ENCODE results near the gene TANGO6. TPM values are rescaled to one million over a fixed set of nuclear protein-coding genes. Genes with fewer than 3 reads are reported as not detected.

TANGO6 gene
- total RNA-seq, 2 donors from 2014 or later, result 37.3 to 55.4 TPM

DNA sequence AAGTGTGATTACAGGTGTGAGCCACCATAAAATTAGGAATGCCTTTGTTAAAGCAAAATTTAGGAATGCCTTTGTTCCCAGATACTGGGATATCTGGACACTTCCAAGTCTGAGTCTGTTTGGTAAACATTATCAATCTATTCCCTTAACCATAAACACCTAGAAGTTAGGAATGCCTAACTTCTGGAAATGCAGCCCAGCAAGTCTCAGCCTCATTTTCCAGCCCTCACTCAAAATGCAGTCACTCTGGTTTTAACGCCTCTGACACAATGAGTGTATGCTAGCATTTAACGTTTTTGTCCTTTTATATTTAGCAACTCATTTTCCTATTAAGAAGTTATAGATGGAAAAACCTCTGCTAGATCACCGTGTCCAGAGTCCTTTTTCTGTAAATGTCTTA lies 227.7 kb downstream of the TANGO6 start:
- H3K36me3 ChIP-seq, result no peaks in the 10 kb centered on the region
- no peaks in the 10 kb centered on the region for H3K27me3 ChIP-seq (replicated peaks; ENCODE audit: insufficient read depth)
- no peaks in the 10 kb centered on the region for H3K9me3 ChIP-seq
- no peak for ATAC-seq (ENCODE audit: insufficient number of reproducible peaks, low FRiP score, low read depth)
- no peak overlapping the region for H3K27ac ChIP-seq
- TF ChIP-seq, protein P1, sequence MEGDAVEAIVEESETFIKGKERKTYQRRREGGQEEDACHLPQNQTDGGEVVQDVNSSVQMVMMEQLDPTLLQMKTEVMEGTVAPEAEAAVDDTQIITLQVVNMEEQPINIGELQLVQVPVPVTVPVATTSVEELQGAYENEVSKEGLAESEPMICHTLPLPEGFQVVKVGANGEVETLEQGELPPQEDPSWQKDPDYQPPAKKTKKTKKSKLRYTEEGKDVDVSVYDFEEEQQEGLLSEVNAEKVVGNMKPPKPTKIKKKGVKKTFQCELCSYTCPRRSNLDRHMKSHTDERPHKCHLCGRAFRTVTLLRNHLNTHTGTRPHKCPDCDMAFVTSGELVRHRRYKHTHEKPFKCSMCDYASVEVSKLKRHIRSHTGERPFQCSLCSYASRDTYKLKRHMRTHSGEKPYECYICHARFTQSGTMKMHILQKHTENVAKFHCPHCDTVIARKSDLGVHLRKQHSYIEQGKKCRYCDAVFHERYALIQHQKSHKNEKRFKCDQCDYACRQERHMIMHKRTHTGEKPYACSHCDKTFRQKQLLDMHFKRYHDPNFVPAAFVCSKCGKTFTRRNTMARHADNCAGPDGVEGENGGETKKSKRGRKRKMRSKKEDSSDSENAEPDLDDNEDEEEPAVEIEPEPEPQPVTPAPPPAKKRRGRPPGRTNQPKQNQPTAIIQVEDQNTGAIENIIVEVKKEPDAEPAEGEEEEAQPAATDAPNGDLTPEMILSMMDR (IDR thresholded peaks at IDR 0.05), result no peak
- DNase-seq (ENCODE audit: low spot score), result no peak
- no peaks in the 10 kb centered on the region for H3K4me1 ChIP-seq (ENCODE audit: control insufficient read depth in 1 of 2, low read depth in 2 of 2)
- no peak overlapping the region for H3K4me3 ChIP-seq

GRCh38 chr16:69072640-69072974 lies 229.3 kb downstream of the TANGO6 start:
- Histone ChIP-seq H3K27me3 (replicated peaks; ENCODE audit: insufficient read depth) (no peaks in the 10 kb centered on the region), H3K4me1 (ENCODE audit: control insufficient read depth in 1 of 2, low read depth in 2 of 2) (no peaks in the 10 kb centered on the region), H3K36me3 (no peaks in the 10 kb centered on the region), H3K4me3 (no peak overlapping the region), H3K27ac (no peak overlapping the region), H3K9me3 (no peaks in the 10 kb centered on the region)
- TF ChIP-seq, protein P1 (IDR thresholded peaks at IDR 0.05), result no peak
- DNase-seq (ENCODE audit: low spot score) (no peak), ATAC-seq (ENCODE audit: insufficient number of reproducible peaks, low FRiP score, low read depth) (no peak)

GRCh38 chr16:69073181-69073702 lies 229.9 kb downstream of the TANGO6 start:
- ATAC-seq (ENCODE audit: insufficient number of reproducible peaks, low FRiP score, low read depth), result no peak
- no peaks in the 10 kb centered on the region for H3K27me3 ChIP-seq (replicated peaks; ENCODE audit: insufficient read depth)
- H3K27ac ChIP-seq, result no peak overlapping the region
- H3K9me3 ChIP-seq, result no peaks in the 10 kb centered on the region
- no peaks in the 10 kb centered on the region for H3K4me1 ChIP-seq (ENCODE audit: control insufficient read depth in 1 of 2, low read depth in 2 of 2)
- DNase-seq (ENCODE audit: low spot score), result no peak
- TF ChIP-seq, protein P1 (IDR thresholded peaks at IDR 0.05), result no peak
- H3K36me3 ChIP-seq, result no peaks in the 10 kb centered on the region
- no peak overlapping the region for H3K4me3 ChIP-seq

- H3K36me3 ChIP-seq, result no peaks in the 10 kb centered on the region
- ATAC-seq (ENCODE audit: insufficient number of reproducible peaks, low FRiP score, low read depth) (no peak), DNase-seq (ENCODE audit: low spot score) (no peak)
- TF ChIP-seq, protein P1 (IDR thresholded peaks at IDR 0.05), result no peak
- H3K27ac ChIP-seq, result no peak overlapping the region
- H3K9me3 ChIP-seq, result no peaks in the 10 kb centered on the region
- H3K27me3 ChIP-seq (replicated peaks; ENCODE audit: insufficient read depth), result no peaks in the 10 kb centered on the region
- no peak overlapping the region for H3K4me3 ChIP-seq
- H3K4me1 ChIP-seq (ENCODE audit: control insufficient read depth in 1 of 2, low read depth in 2 of 2), result no peaks in the 10 kb centered on the region
Observed at GRCh38 chr16:69077251-69077650, 233.9 kb downstream of the TANGO6 start.

GRCh38 chr16:69078073-69078472 lies 234.7 kb downstream of the TANGO6 start:
- ATAC-seq (ENCODE audit: insufficient number of reproducible peaks, low FRiP score, low read depth) (no peak), DNase-seq (ENCODE audit: low spot score) (no peak)
- Histone ChIP-seq H3K36me3 (no peaks in the 10 kb centered on the region), H3K9me3 (no peaks in the 10 kb centered on the region), H3K27ac (no peak overlapping the region), H3K4me1 (ENCODE audit: control insufficient read depth in 1 of 2, low read depth in 2 of 2) (no peaks in the 10 kb centered on the region), H3K4me3 (no peak overlapping the region), H3K27me3 (replicated peaks; ENCODE audit: insufficient read depth) (no peaks in the 10 kb centered on the region)
- TF ChIP-seq, protein P1 (IDR thresholded peaks at IDR 0.05), result no peak
